Stimulated activated effector memory CD8-positive, alpha-beta T cell treated with anti-CD3 and anti-CD28 coated beads, Interleukin-12 subunit alpha, Interleukin-12 subunit beta, amount 100 ng/mL, for 72 hours (primary cell): ENCODE results near the gene AXIN1.

ENCODE experiments used
- ATAC-seq: fragments of 150-1000 bp; cut with Tn5 transposase; 2 replicates; pipeline ENCODE4 v1.10.0; 2021
- DNase-seq, 2 donors: peaks; one replicate each; pipeline ENCODE4 v3.0.0; 2021 to 2022; ENCODE audit warnings: low spot score in 2 of 2
- H3K27ac Mint-ChIP-seq: one replicate; pipeline ENCODE4 v1.8.0; 2022; ENCODE audit warnings: mild to moderate bottlenecking, mixed read lengths
- H3K36me3 Mint-ChIP-seq: one replicate; pipeline ENCODE4 v1.8.0; 2022; ENCODE audit warnings: mild to moderate bottlenecking, mixed read lengths
- H3K4me1 Mint-ChIP-seq: one replicate; pipeline ENCODE4 v1.8.0; 2022; ENCODE audit warnings: mixed read lengths
- H3K4me3 Mint-ChIP-seq: one replicate; pipeline ENCODE4 v1.8.0; 2022; ENCODE audit warnings: mild to moderate bottlenecking, mixed read lengths
- H3K9me3 Mint-ChIP-seq: one replicate; pipeline ENCODE4 v1.8.0; 2022; ENCODE audit warnings: mixed read lengths

The AXIN1 gene

DNA sequence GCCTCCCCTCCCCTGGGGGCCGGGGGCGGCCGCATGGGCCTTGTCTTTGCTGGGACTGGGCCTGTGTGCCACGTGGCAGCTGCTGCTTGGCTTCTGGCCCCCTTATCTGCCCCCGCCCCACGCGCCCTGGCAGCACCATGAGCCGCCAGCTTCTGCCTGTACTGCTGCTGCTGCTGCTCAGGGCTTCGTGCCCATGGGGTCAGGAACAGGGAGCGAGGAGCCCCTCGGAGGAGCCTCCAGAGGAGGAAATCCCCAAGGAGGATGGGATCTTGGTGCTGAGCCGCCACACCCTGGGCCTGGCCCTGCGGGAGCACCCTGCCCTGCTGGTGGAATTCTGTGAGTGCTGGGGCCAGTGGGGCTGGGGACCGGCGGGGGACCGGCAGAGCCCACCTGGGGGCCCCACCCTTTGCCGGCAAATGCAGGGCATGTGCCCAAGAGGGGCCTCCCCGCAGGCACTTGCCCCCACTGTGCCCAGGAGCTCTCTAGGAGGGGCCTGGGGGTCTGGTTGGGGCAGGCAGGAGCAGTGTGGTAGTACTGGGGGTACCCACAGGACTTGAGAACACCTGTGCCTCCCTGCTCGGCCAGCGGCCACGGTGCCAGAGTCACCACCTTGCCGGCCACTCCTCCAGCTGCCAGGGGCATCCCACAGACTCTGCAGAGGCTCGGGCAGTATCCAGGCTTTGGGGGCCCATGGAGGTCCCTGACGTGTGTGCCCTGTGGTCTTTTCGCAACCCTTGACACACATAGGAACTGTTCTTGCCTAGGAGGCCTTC lies 69.3 kb downstream of the AXIN1 start, which contains the start of gene PDIA2:
PDIA2 (plus strand) TSS at position 132 of the 773 bp plus-strand sequence; CDS start at position 138, 6 bp downstream.
- H3K9me3 Mint-ChIP-seq = no peaks in the 10 kb centered on the region
- H3K4me1 Mint-ChIP-seq = peaks cover 10% of the 10 kb centered on the region
- ATAC-seq (no peak), DNase-seq (no peak)
- no peak within 1 kb of the TSS for H3K4me3 Mint-ChIP-seq
- peaks cover 6% of the 10 kb centered on the region for H3K36me3 Mint-ChIP-seq
- no peak within 1 kb of the TSS for H3K27ac Mint-ChIP-seq

- Mint-ChIP-seq H3K4me1 (peaks cover 10% of the 10 kb centered on the region), H3K4me3 (no peak overlapping the region), H3K36me3 (no peaks in the 10 kb centered on the region), H3K9me3 (no peaks in the 10 kb centered on the region), H3K27ac (no peak overlapping the region)
- DNase-seq (no peak), ATAC-seq (no peak)
Observed at GRCh38 chr16:282491-282890, 70.0 kb downstream of the AXIN1 start.

- Mint-ChIP-seq H3K4me1 (peaks cover 10% of the 10 kb centered on the region), H3K36me3 (no peaks in the 10 kb centered on the region), H3K9me3 (no peaks in the 10 kb centered on the region), H3K4me3 (no peak overlapping the region), H3K27ac (no peak overlapping the region)
- ATAC-seq (no peak), DNase-seq (no peak)
Observed at GRCh38 chr16:281660-282255, 70.8 kb downstream of the AXIN1 start.

DNA sequence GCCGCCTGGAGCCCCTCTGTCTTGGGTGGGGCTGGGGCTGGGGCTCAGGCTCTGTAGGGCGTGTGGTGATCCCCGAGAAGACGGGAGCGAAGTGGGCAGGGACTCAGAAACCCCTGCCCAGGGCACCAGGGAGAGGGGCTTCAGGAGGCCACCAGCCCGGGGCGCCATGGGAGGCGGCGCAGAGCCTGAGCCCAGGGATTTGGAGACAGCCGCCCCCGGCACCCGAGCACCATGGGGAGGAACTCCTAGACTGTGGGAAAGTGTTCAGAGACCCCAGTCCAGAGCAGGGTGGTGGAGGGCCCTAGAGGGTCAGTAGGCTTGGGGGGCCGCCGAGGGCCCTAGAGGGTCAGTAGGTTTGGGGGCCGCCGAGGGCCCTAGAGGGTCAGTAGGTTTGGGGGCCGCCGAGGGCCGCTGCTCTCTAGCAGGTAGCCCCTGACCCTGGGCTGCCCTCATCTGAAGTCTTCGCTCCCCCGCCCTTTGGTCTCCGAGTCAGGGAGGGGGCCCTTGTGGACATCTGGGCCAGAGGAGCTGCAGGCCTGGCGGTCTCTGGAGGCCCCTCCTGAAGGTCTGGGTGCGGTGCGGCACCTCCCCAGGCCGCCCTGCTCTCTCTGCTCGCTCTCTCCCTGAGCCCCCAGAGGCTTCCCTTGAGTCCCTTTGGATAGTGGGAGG lies 71.4 kb downstream of the AXIN1 start:
- Mint-ChIP-seq H3K4me3 (no peak overlapping the region), H3K4me1 (peaks cover 10% of the 10 kb centered on the region), H3K36me3 (no peaks in the 10 kb centered on the region), H3K9me3 (no peaks in the 10 kb centered on the region), H3K27ac (no peak overlapping the region)
- DNase-seq = no peak
- no peak for ATAC-seq

GRCh38 chr16:280552-280951 lies 72.0 kb downstream of the AXIN1 start, which contains the start of gene ARHGDIG:
Gene ARHGDIG (plus strand): TSS chr16:280591. CDS start chr16:280681, 90 bp downstream.
- H3K4me1 Mint-ChIP-seq = peaks cover 10% of the 10 kb centered on the region
- no peaks in the 10 kb centered on the region for H3K9me3 Mint-ChIP-seq
- no peak within 1 kb of the TSS for H3K4me3 Mint-ChIP-seq
- no peaks in the 10 kb centered on the region for H3K36me3 Mint-ChIP-seq
- DNase-seq (no peak), ATAC-seq (no peak)
- no peak within 1 kb of the TSS for H3K27ac Mint-ChIP-seq

DNA sequence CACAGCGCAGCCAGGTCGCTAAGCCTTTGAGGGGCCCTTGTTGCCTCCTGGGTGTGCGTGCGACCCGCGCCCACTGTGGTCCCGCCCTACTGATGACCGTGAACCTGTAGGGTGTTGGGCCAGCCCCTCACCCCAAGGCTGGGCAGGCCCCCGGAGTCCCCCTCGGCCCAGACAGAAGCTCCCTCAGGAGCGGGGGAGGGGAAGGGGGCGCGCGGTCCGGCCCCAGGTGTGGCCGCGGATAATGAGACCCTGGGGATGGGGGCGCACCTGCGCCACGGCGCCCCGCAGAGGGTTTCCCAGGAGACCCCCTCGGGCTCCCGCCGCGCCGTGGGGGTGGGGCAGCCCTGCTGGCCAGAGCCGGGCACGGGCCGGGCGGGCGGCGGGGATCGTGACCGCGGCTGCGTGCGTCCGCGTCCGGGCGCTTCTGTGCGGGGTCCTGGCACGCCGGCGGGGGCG lies 72.5 kb downstream of the AXIN1 start:
- DNase-seq = no peak
- Mint-ChIP-seq H3K4me3 (no peak overlapping the region), H3K4me1 (peaks cover 10% of the 10 kb centered on the region)

DNA sequence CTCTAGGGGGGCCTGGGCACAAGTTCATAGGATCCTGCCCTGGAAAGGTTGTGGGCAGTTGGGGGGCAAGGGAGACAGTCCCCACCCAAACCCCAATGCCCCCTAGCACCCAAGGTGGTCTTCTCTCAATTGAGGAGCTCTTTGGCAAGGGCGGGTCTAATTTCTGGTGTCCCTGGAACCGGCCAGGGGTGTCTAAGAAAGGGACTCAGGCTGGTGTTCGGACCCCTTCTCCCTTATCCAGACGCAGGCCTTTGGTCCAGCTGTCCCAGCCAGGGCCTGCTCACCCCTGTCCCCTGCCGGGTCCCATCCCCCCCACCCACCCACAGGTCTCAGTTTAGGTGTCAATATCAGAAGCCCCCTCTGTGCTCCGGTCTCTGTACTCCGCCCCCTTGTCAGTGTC lies 73.0 kb downstream of the AXIN1 start:
- Mint-ChIP-seq H3K36me3 (no peaks in the 10 kb centered on the region), H3K4me3 (no peak overlapping the region)

More for the DNA sequence above, 72.5 kb downstream of the AXIN1 start:
- Mint-ChIP-seq H3K36me3 (no peaks in the 10 kb centered on the region), H3K9me3 (no peaks in the 10 kb centered on the region), H3K27ac (no peak overlapping the region)
- ATAC-seq = no peak

GRCh38 chr16:278863-279366 lies 73.6 kb downstream of the AXIN1 start:
- Mint-ChIP-seq H3K27ac (no peak overlapping the region), H3K4me1 (peaks cover 10% of the 10 kb centered on the region), H3K36me3 (no peaks in the 10 kb centered on the region), H3K9me3 (no peaks in the 10 kb centered on the region), H3K4me3 (no peak overlapping the region)
- DNase-seq = no peak
- peak; percentile 62 for ATAC-seq

More for the DNA sequence above, 73.0 kb downstream of the AXIN1 start:
- DNase-seq (no peak), ATAC-seq (no peak)
- Mint-ChIP-seq H3K4me1 (peaks cover 10% of the 10 kb centered on the region), H3K27ac (no peak overlapping the region), H3K9me3 (no peaks in the 10 kb centered on the region)

DNA sequence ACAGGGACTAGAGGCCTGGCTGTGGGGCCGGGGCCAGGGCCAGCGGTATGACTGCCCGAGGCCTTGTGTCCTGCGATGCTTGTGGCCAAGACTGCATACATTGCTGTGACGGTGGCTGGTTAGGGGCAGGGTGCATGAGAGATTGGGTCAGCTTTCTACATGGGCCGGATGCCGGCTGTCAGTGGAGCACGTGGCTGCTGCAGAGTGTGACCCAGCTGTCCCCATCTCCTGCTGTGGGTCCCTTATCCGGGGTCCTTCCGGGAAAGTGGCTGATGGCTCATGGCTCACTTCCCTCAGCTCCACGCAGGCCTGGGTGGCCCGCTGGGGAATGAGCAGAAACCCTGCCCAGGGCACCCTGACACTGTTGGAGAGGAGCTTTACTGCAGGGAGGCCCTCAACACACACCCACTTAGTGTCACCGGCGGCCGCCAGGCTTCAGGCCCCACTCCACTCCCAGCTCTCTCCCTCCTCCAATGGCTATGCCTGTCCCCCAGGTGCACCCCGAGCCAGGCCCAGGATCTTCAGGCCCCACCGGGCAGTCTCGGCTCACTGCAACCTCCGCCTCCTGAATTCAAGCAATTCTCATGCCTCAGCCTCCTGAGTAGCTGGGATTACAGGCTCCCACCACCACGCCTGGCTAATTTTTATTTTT lies 76.0 kb downstream of the AXIN1 start:
- H3K4me1 Mint-ChIP-seq = peaks cover 10% of the 10 kb centered on the region
- no peak for DNase-seq
- H3K36me3 Mint-ChIP-seq = no peaks in the 10 kb centered on the region
- no peak for ATAC-seq
- no peak overlapping the region for H3K27ac Mint-ChIP-seq
- no peaks in the 10 kb centered on the region for H3K9me3 Mint-ChIP-seq
- peak overlapping the region; percentile 36 for H3K4me3 Mint-ChIP-seq

- Mint-ChIP-seq H3K9me3 (no peaks in the 10 kb centered on the region), H3K4me1 (peaks cover 10% of the 10 kb centered on the region), H3K4me3 (peak within 1 kb of the TSS; percentile 36), H3K36me3 (no peaks in the 10 kb centered on the region), H3K27ac (no peak within 1 kb of the TSS)
- no peak for ATAC-seq
- no peak for DNase-seq
Observed at GRCh38 chr16:275786-276232, 76.7 kb downstream of the AXIN1 start, which contains the start of gene RGS11. Gene RGS11 (minus strand): TSS chr16:275944. CDS start chr16:275911, 33 bp downstream.

GRCh38 chr16:275041-275641 lies 77.4 kb downstream of the AXIN1 start:
- Mint-ChIP-seq H3K27ac (no peak overlapping the region), H3K36me3 (no peaks in the 10 kb centered on the region), H3K9me3 (no peaks in the 10 kb centered on the region), H3K4me3 (peak overlapping the region; percentile 24), H3K4me1 (peaks cover 10% of the 10 kb centered on the region)
- DNase-seq (no peak), ATAC-seq (peak; percentile 31)

- Mint-ChIP-seq H3K4me1 (peaks cover 3% of the 10 kb centered on the region), H3K36me3 (no peaks in the 10 kb centered on the region), H3K9me3 (no peaks in the 10 kb centered on the region), H3K27ac (no peak overlapping the region), H3K4me3 (no peak overlapping the region)
- DNase-seq = no peak
- ATAC-seq = no peak
Observed at GRCh38 chr16:273547-274421, 78.7 kb downstream of the AXIN1 start.

GRCh38 chr16:272633-273546 lies 79.6 kb downstream of the AXIN1 start:
- Mint-ChIP-seq H3K4me1 (peaks cover 5% of the 10 kb centered on the region), H3K9me3 (no peaks in the 10 kb centered on the region), H3K27ac (no peak overlapping the region), H3K4me3 (no peak overlapping the region), H3K36me3 (no peaks in the 10 kb centered on the region)
- no peak for ATAC-seq
- no peak for DNase-seq
